ENCODE measurements around the gene CCDC121.

Gene CCDC121

GRCh38 chr2:27628767-27629709 lies at the start of gene CCDC121, which contains the start of gene GPN1:
Gene CCDC121, minus strand, starts transcription at chr2:27629012. Its CDS starts 1,213 bp downstream, at chr2:27627799.
Gene GPN1, plus strand, starts transcription at chr2:27629050. Its CDS starts 9 bp downstream, at chr2:27629059.
- peak; percentile 92 for DNase-seq (ENCODE audit: low read depth, low spot score)

- no peak for DNase-seq (ENCODE audit: low read depth, low spot score)
Measured at GRCh38 chr2:27672723-27673486, 44.1 kb upstream of the CCDC121 start.

GRCh38 chr2:27671235-27671634 lies 42.4 kb upstream of the CCDC121 start:
- DNase-seq (ENCODE audit: low read depth, low spot score), result no peak

- DNase-seq (ENCODE audit: low read depth, low spot score), result no peak
Measured at GRCh38 chr2:27667446-27667845, 38.6 kb upstream of the CCDC121 start.

GRCh38 chr2:27664622-27665363 lies 36.0 kb upstream of the CCDC121 start:
- no peak for DNase-seq (ENCODE audit: low read depth, low spot score)

- DNase-seq (ENCODE audit: low read depth, low spot score), result no peak
Measured at GRCh38 chr2:27664154-27664574, 35.4 kb upstream of the CCDC121 start.

GRCh38 chr2:27663285-27664153 lies 34.7 kb upstream of the CCDC121 start, which contains the start of the genes SLC4A1AP and SUPT7L:
Gene SLC4A1AP, plus strand, starts transcription at chr2:27663889. Its CDS starts 26 bp downstream, at chr2:27663915.
Gene SUPT7L, minus strand, starts transcription at chr2:27663614. Its CDS starts 1,422 bp downstream, at chr2:27662192.
- peak; percentile 60 for DNase-seq (ENCODE audit: low read depth, low spot score)

GRCh38 chr2:27661371-27661770 lies 32.6 kb upstream of the CCDC121 start:
- no peak for DNase-seq (ENCODE audit: low read depth, low spot score)

- no peak for DNase-seq (ENCODE audit: low read depth, low spot score)
Measured at GRCh38 chr2:27655155-27655951, 26.5 kb upstream of the CCDC121 start.

GRCh38 chr2:27653397-27653796 lies 24.6 kb upstream of the CCDC121 start:
- no peak for DNase-seq (ENCODE audit: low read depth, low spot score)

- DNase-seq (ENCODE audit: low read depth, low spot score), result no peak
Measured at GRCh38 chr2:27652790-27653189, 24.0 kb upstream of the CCDC121 start.

- DNase-seq (ENCODE audit: low read depth, low spot score), result no peak
Measured at GRCh38 chr2:27652341-27652740, 23.5 kb upstream of the CCDC121 start.

- no peak for DNase-seq (ENCODE audit: low read depth, low spot score)
Measured at GRCh38 chr2:27651056-27651455, 22.2 kb upstream of the CCDC121 start.

- no peak for DNase-seq (ENCODE audit: low read depth, low spot score)
Measured at GRCh38 chr2:27647737-27648136, 18.9 kb upstream of the CCDC121 start.

GRCh38 chr2:27647289-27647688 lies 18.5 kb upstream of the CCDC121 start:
- no peak for DNase-seq (ENCODE audit: low read depth, low spot score)

GRCh38 chr2:27645197-27645596 lies 16.4 kb upstream of the CCDC121 start:
- DNase-seq (ENCODE audit: low read depth, low spot score), result no peak

GRCh38 chr2:27640722-27641245 lies 12.0 kb upstream of the CCDC121 start:
- DNase-seq (ENCODE audit: low read depth, low spot score), result no peak

GRCh38 chr2:27638709-27639108 lies 9.9 kb upstream of the CCDC121 start:
- DNase-seq (ENCODE audit: low read depth, low spot score), result no peak

- no peak for DNase-seq (ENCODE audit: low read depth, low spot score)
Measured at GRCh38 chr2:27638037-27638637, 9.3 kb upstream of the CCDC121 start.
